Measurements from ENCODE around the gene UBE2F. TPM values are rescaled to one million over a fixed set of nuclear protein-coding genes. Genes with fewer than 3 reads are reported as not detected.
"Not testable (repeated sequence)": the region's sequence is repeated elsewhere in the genome, so short reads cannot be mapped to it uniquely, and the experiment has no call there.

UBE2F gene
- total RNA-seq, 1 donor from 2014 or later = 51.4 TPM

DNA sequence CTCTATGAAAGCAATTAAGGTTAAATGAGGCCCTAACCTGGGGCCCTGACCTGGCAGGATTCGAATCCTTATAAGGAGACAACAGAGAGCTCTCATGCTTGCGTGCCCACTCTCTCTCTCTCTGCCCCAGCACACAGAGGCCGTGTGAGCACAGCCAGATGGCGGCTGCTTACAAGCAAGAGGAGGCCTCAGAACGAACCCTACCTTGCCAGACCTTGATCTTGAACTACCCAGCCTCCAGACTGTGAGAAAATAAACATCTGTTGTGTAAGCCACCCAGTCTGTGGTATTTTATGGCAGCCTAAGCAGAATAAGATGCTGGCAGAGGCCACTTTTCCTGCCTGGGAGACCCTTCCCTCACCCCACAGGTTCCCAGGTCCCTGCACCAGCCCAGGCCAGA is 5.2 kb upstream of the UBE2F start:
- Histone ChIP-seq H3K4me1 (peaks cover 5% of the 10 kb centered on the region), H3K4me3 (no peak overlapping the region), H3K9me3 (no peaks in the 10 kb centered on the region), H3K36me3 (no peaks in the 10 kb centered on the region), H3K27me3 (no peaks in the 10 kb centered on the region), H3K27ac (no peak overlapping the region)
- intact Hi-C loops (cut with DNase I) = no loop called here
- TF ChIP-seq, protein P1, sequence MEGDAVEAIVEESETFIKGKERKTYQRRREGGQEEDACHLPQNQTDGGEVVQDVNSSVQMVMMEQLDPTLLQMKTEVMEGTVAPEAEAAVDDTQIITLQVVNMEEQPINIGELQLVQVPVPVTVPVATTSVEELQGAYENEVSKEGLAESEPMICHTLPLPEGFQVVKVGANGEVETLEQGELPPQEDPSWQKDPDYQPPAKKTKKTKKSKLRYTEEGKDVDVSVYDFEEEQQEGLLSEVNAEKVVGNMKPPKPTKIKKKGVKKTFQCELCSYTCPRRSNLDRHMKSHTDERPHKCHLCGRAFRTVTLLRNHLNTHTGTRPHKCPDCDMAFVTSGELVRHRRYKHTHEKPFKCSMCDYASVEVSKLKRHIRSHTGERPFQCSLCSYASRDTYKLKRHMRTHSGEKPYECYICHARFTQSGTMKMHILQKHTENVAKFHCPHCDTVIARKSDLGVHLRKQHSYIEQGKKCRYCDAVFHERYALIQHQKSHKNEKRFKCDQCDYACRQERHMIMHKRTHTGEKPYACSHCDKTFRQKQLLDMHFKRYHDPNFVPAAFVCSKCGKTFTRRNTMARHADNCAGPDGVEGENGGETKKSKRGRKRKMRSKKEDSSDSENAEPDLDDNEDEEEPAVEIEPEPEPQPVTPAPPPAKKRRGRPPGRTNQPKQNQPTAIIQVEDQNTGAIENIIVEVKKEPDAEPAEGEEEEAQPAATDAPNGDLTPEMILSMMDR (IDR thresholded peaks at IDR 0.05) = no peak
- ATAC-seq (no peak), DNase-seq (peak; percentile 20)

- TF ChIP-seq, protein P1 (IDR thresholded peaks at IDR 0.05) = no peak
- intact Hi-C loops (cut with DNase I) = no loop called here
- DNase-seq (peak; percentile 7), ATAC-seq (no peak)
- Histone ChIP-seq H3K4me3 (no peak overlapping the region), H3K36me3 (no peaks in the 10 kb centered on the region), H3K27me3 (no peaks in the 10 kb centered on the region), H3K9me3 (no peaks in the 10 kb centered on the region), H3K27ac (no peak overlapping the region), H3K4me1 (peaks cover 5% of the 10 kb centered on the region)
These were observed 4.3 kb upstream of the UBE2F start for GRCh38 chr2:237962432-237963084.

DNA sequence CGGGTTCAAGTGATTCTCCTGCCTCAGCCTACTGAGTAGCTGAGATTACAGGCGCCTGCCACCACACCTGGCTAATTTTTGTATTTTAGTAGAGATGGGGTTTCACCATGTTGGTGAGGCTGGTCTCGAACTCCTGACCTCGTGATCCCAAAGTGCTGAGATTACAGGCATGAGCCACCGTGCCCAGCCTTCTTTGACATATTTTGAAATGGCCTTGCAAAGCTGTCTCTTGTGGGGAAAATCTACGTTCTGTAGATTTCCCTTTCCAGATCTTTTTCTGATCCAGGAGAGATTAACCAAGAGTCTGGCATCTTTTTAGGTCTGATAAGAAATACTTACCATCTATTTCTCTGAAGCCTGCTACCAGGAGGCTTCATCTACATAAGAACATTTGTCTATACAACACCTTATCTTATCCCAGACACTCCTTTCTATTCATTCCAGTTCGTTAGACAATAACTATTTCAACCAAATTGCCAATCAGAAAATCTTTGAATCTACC is 3.3 kb upstream of the UBE2F start:
- H3K27ac ChIP-seq; H3K4me3 ChIP-seq; intact Hi-C loops (cut with DNase I); H3K27me3 ChIP-seq; H3K36me3 ChIP-seq; H3K9me3 ChIP-seq; ATAC-seq: not testable (repeated sequence)
- H3K4me1 ChIP-seq = peaks cover 15% of the 10 kb centered on the region
- DNase-seq = peak; percentile 8

GRCh38 chr2:237964194-237964577 is 2.6 kb upstream of the UBE2F start:
- H3K36me3 ChIP-seq = no peaks in the 10 kb centered on the region
- no peak overlapping the region for H3K4me3 ChIP-seq
- TF ChIP-seq, protein P1 (IDR thresholded peaks at IDR 0.05) = no peak
- intact Hi-C loops (cut with DNase I) = no loop called here
- DNase-seq = no peak
- H3K27ac ChIP-seq = no peak overlapping the region
- H3K27me3 ChIP-seq = no peaks in the 10 kb centered on the region
- peaks cover 21% of the 10 kb centered on the region for H3K4me1 ChIP-seq
- no peaks in the 10 kb centered on the region for H3K9me3 ChIP-seq
- ATAC-seq = no peak

- DNase-seq (no peak), ATAC-seq (no peak)
- TF ChIP-seq, protein P1 (IDR thresholded peaks at IDR 0.05) = no peak
- H3K9me3 ChIP-seq = no peaks in the 10 kb centered on the region
- no peak overlapping the region for H3K27ac ChIP-seq
- intact Hi-C loops (cut with DNase I) = no loop called here
- H3K36me3 ChIP-seq = no peaks in the 10 kb centered on the region
- H3K4me1 ChIP-seq = peaks cover 27% of the 10 kb centered on the region
- H3K4me3 ChIP-seq = no peak overlapping the region
- no peaks in the 10 kb centered on the region for H3K27me3 ChIP-seq
These were observed 2.0 kb upstream of the UBE2F start for GRCh38 chr2:237964578-237965404.

GRCh38 chr2:237965844-237966243 is 970 bp upstream of the UBE2F start:
- ATAC-seq; H3K36me3 ChIP-seq; DNase-seq; H3K9me3 ChIP-seq; intact Hi-C loops (cut with DNase I); H3K27me3 ChIP-seq: not testable (repeated sequence)
- Histone ChIP-seq H3K4me3 (peak overlapping the region; percentile 66), H3K4me1 (peaks cover 30% of the 10 kb centered on the region), H3K27ac (peak overlapping the region; percentile 56)

All from upper lobe of right lung (tissue), 1 donor.